Stomach (tissue), 9 donors: Measurements from ENCODE around the gene SLAMF1. TPM values are rescaled to one million over a fixed set of nuclear protein-coding genes. Genes with fewer than 3 reads are reported as not detected.

Experiments used
- DNase-seq, 2 donors: peaks; one replicate each; pipeline versions ENCODE4 v3.0.0 to v3.0.0-alpha.2; 2013 to 2019
- H3K27ac ChIP-seq, 5 donors: fragments of 200-600 bp in 4 of 5; sonication (generic) in 4 of 5; one replicate each; pipeline ENCODE4 v1.5.1; 2013 to 2019; ENCODE audit warnings: mild to moderate bottlenecking in 1 of 5, moderate library complexity in 1 of 5
- H3K27me3 ChIP-seq, 3 donors: fragments of 200-600 bp; sonication (generic); one replicate each; pipeline ENCODE4 v1.5.1; 2017 to 2019; ENCODE audit warnings: mixed run types in 1 of 3
- H3K36me3 ChIP-seq, 4 donors: fragments of 200-600 bp; sonication (generic); 1 replicate in 3 of 4; 2 replicates in 1 of 4; pipeline ENCODE4 v1.5.1; 2016 to 2019
- H3K4me1 ChIP-seq, 4 donors: fragments of 200-600 bp; sonication (generic); one replicate each; pipeline ENCODE4 v1.5.1; 2016 to 2019
- H3K4me3 ChIP-seq, 4 donors: fragments of 200-600 bp; sonication (generic) in 3 of 4; one replicate each; pipeline ENCODE4 v1.5.1; 2016 to 2019; ENCODE audit warnings: mild to moderate bottlenecking in 1 of 4
- H3K9me3 ChIP-seq, 4 donors: fragments of 200-600 bp; sonication (generic); one replicate each; pipeline ENCODE4 v1.5.1; 2016 to 2019
- EP300 ChIP-seq: sonication (generic); formaldehyde crosslinking; IDR thresholded peaks from one replicate; pipeline ENCODE4 v1.6.1; 2017; ENCODE audit warnings: antibody characterized with exemption
- POLR2A ChIP-seq, 4 donors: fragments of 450-650 bp; IDR thresholded peaks; one replicate each; pipeline ENCODE4 v1.6.1; 2016; ENCODE audit warnings: antibody characterized with exemption in 4 of 4, control low read depth in 2 of 4, mild to moderate bottlenecking in 1 of 4, moderate library complexity in 1 of 4
- POLR2AphosphoS5 ChIP-seq, 3 donors: sonication (generic); formaldehyde crosslinking; IDR thresholded peaks; one replicate each; pipeline ENCODE4 v1.6.1; 2016; ENCODE audit warnings: antibody characterized with exemption in 3 of 3
- WGBS, 5 donors: extraction: QIAGEN DNeasy Blood & Tissue Kit in 3 of 5; methylation state at CpG; one replicate each; pipeline versions ENCODE4 v1.1.5 to v1.1.7; 2013 to 2018; 5-methylcytosine and 5-hydroxymethylcytosine counted together
- intact Hi-C: fragments of 100-400 bp; cut with DNase I; formaldehyde crosslinking; loops from one replicate; pipeline ENCODE4 v1.15.1; 2023; ENCODE audit warnings: low total_unique reads
- polyA plus RNA-seq, 3 donors: library from polyadenylated mRNA; stranded (reverse); fragments of 200-250 nt; gene quantifications; one replicate each; pipeline ENCODE4 v1.2.3, GENCODE V29; 2013
- total RNA-seq, 5 donors: library from RNA; depleted of rRNA; stranded (reverse); fragments of >200 nt; gene quantifications; one replicate each; pipeline versions ENCODE4 v1.1.0 to v1.2.3, GENCODE V29; 2014 to 2016
- TF ChIP-seq, protein P1 (sequence below), 7 experiments: fragments of 450-650 bp in 4 of 7; fragments of 200-600 bp in 3 of 7; sonication (generic) in 3 of 7; IDR thresholded peaks; one replicate each; pipeline ENCODE4 v1.5.1; 2016 to 2019; ENCODE audit warnings: antibody characterized with exemption in 7 of 7, control low read depth in 2 of 7, mild to moderate bottlenecking in 1 of 7
- donor health status: healthy with polysubstance abuse.
- donor health status: Bipolar disorder and iron deficiency.
- donor health status: healthy.

SLAMF1 gene
- total and polyA plus RNA-seq, 8 donors: 0.12 to 4.1 (median 0.92) TPM; not detected in 3

DNA sequence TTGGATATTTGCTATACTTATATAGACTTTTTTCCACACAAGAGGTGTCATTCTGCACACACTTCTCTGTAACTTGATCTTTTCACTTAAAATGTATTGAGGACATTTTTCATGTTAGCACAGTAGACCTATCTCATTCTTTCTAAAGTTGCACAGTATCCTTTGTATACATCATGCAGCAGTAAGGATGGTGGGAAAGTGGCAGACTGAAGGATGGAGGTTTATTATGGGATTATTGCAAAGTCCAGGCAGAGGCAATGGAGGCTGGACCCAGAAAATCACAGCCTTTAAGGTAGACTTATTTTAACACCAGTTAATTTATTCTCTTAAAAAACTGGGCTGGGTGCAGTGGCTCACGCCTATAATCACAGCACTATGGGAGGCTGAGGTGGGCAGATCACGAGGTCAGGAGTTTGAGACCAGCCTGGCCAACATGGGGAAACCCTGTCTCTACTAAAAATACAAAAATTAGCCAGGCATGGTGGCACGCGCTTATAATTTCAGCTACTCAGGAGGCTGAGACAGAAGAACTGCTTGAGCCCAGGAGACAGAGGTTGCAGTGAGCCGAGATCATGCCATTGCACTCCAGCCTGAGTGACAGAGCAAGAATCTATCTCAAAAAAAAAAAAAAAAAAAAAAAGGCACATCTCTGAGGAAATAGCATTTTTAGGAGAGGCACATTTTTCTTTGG lies 25.8 kb downstream of the SLAMF1 start:
- intact Hi-C loops: no loop called here
- no peaks in the 10 kb centered on the region for H3K36me3 ChIP-seq
- WGBS, 5 donors: 74 to 89% (median 85%) methylated on average over 5 of the region's 5 CpGs
- TF ChIP-seq POLR2AphosphoS5 (IDR thresholded peaks at IDR 0.05) (no peak), EP300 (no peak), POLR2A (IDR thresholded peaks at IDR 0.05) (no peak)
- TF ChIP-seq, protein P1, sequence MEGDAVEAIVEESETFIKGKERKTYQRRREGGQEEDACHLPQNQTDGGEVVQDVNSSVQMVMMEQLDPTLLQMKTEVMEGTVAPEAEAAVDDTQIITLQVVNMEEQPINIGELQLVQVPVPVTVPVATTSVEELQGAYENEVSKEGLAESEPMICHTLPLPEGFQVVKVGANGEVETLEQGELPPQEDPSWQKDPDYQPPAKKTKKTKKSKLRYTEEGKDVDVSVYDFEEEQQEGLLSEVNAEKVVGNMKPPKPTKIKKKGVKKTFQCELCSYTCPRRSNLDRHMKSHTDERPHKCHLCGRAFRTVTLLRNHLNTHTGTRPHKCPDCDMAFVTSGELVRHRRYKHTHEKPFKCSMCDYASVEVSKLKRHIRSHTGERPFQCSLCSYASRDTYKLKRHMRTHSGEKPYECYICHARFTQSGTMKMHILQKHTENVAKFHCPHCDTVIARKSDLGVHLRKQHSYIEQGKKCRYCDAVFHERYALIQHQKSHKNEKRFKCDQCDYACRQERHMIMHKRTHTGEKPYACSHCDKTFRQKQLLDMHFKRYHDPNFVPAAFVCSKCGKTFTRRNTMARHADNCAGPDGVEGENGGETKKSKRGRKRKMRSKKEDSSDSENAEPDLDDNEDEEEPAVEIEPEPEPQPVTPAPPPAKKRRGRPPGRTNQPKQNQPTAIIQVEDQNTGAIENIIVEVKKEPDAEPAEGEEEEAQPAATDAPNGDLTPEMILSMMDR (IDR thresholded peaks at IDR 0.05): no peak
- no peaks in the 10 kb centered on the region for H3K4me1 ChIP-seq
- no peaks in the 10 kb centered on the region for H3K9me3 ChIP-seq
- DNase-seq: no peak
- H3K4me3 ChIP-seq: no peak overlapping the region
- no peak overlapping the region for H3K27ac ChIP-seq
- no peaks in the 10 kb centered on the region for H3K27me3 ChIP-seq

DNA sequence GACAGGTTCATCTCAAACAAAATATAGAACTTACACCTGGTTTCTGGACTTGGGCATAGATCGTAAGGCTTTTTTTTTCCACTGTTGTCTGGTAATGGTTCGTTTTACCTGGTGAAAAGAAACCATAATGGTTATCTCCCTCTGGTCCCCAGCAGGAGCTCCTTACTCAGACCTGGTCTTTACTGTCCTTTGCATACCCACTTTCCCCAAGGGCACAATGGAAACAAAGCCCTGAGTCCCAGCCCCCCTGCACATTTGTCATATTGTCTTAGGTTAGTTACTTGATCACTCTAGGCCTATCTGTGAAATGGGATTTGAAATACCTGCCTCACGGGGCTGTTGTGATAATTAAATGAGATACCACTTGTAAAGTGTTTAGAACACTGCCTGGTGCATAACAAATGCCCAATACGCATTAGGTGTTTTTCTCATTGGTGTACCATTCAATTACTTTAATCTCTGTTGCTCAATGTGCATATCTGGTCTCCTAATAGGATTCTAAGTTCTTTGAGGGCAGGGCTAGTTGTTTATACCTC lies 27.0 kb downstream of the SLAMF1 start:
- no peak for DNase-seq
- WGBS, 5 donors: 78 to 87% (median 86%) methylated on average over 4 of the region's 4 CpGs
- H3K36me3 ChIP-seq: no peaks in the 10 kb centered on the region
- intact Hi-C loops: no loop called here
- TF ChIP-seq, protein P1 (IDR thresholded peaks at IDR 0.05): no peak
- TF ChIP-seq POLR2A (IDR thresholded peaks at IDR 0.05) (no peak), EP300 (no peak), POLR2AphosphoS5 (IDR thresholded peaks at IDR 0.05) (no peak)
- H3K4me3 ChIP-seq: no peak overlapping the region
- no peaks in the 10 kb centered on the region for H3K27me3 ChIP-seq
- H3K9me3 ChIP-seq: no peaks in the 10 kb centered on the region
- no peaks in the 10 kb centered on the region for H3K4me1 ChIP-seq
- no peak overlapping the region for H3K27ac ChIP-seq

DNA sequence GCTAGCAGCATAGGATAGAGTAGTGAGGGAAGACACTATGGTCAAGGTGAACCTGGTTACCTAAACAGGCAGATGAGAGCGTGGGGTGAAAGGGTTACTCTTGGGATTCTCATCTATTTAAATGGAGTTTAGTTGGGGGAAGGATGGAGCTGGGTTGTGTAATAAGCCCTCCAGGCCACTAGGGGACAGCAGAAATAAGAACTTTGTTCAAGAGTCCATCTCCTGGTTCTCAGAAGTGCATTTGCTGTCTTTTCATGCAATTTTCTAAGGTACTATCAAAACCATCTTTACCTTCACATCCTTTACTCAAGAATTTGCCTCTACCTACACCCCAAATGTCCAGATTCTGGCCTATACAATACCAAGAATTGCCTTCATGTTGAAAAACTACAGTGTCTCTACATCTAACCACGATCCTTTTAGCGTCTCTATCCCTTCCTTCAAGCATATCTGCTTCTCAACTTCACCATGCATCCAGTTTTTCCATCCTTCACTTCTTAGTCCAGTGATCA lies 28.0 kb downstream of the SLAMF1 start:
- H3K9me3 ChIP-seq: no peaks in the 10 kb centered on the region
- no peaks in the 10 kb centered on the region for H3K27me3 ChIP-seq
- H3K4me3 ChIP-seq: no peak overlapping the region
- H3K4me1 ChIP-seq: no peaks in the 10 kb centered on the region
- no peak overlapping the region for H3K27ac ChIP-seq
- WGBS, 5 donors: 89 to 92% (median 91%) methylated on average over 3 of the region's 3 CpGs
- TF ChIP-seq, protein P1 (IDR thresholded peaks at IDR 0.05): peak in 3 of 7 experiments; percentile 12 to 42 (median 30)
- TF ChIP-seq POLR2A (IDR thresholded peaks at IDR 0.05): no peak
- DNase-seq: no peak
- intact Hi-C loops: no loop called here
- H3K36me3 ChIP-seq: no peaks in the 10 kb centered on the region

DNA sequence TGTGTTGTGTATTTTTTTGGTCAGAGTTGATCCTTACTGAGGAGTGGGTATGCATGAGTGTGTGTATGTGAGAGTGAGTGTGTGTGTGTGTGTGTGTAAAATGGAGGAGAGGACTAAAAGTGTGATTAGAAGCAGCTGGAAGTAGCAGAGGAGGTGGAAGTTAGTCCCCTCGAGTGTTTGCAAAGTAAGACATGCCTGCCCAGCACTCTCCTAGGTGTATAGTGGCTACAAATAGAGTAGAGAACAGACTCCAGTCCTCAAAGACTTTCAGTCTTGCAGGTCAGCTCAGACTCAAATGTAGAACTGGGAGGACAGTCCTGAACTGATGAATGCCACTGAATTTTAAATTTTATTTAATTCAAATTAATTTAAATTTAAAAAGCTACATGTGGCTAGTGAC lies 28.5 kb downstream of the SLAMF1 start:
- 54 to 84% (median 75%) methylated on average over 1 of the region's 1 CpG for WGBS, 5 donors
- TF ChIP-seq POLR2AphosphoS5 (IDR thresholded peaks at IDR 0.05): no peak
- TF ChIP-seq EP300: no peak
- TF ChIP-seq POLR2A (IDR thresholded peaks at IDR 0.05): no peak
- Histone ChIP-seq H3K4me3 (no peak overlapping the region), H3K9me3 (no peaks in the 10 kb centered on the region), H3K4me1 (no peaks in the 10 kb centered on the region), H3K36me3 (no peaks in the 10 kb centered on the region), H3K27me3 (no peaks in the 10 kb centered on the region), H3K27ac (no peak overlapping the region)
- no peak for DNase-seq
- intact Hi-C loops: no loop called here

DNA sequence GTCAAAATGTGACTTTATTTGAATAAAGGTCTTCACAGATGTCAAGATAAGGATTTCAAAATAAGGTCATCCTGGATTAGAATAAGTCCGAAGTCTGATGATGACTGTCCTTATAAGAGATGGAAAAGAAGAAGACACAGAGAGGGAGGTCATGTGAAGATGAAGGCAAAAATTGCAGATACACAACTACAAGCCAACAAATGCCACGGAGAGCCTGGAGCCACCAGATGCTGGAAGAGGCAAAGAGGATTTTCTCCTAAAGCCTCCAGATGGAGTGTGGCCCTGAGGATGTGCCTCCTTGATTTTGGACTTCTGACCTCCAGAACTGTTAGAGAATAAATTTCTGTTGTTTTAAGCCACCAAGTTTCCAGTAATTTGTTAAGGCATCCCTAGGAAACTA lies 31.2 kb downstream of the SLAMF1 start:
- Histone ChIP-seq H3K9me3 (no peaks in the 10 kb centered on the region), H3K4me1 (no peaks in the 10 kb centered on the region), H3K36me3 (no peaks in the 10 kb centered on the region), H3K4me3 (no peak overlapping the region), H3K27ac (no peak overlapping the region), H3K27me3 (peaks cover 0 to 8% (median 0%) of the 10 kb centered on the region in 3 donors)
- 66 to 87% (median 85%) methylated on average over 2 of the region's 2 CpGs for WGBS, 5 donors
- no peak for TF ChIP-seq POLR2AphosphoS5 (IDR thresholded peaks at IDR 0.05)
- DNase-seq: no peak
- intact Hi-C loops: no loop called here
